HepG2 (cell line): ENCODE results near the gene YLPM1. TPM values are rescaled to one million over a fixed set of nuclear protein-coding genes. Genes with fewer than 3 reads are reported as not detected.
A peak's percentile ranks its signal among the peaks of the same experiment; 100 is the strongest.

Source experiments
- CBX1 ChIP-seq: IDR thresholded peaks from one replicate; pipeline ENCODE4 v1.6.1; 2016; ENCODE audit warnings: antibody characterized with exemption, low read depth
- GABPA ChIP-seq, 2 experiments: IDR thresholded peaks; 2 replicates each; pipeline ENCODE4 v1.6.1; 2011 to 2016; ENCODE audit warnings: low read depth in 2 of 2, low read length in 1 of 2, missing biosample characterization in 1 of 2, missing genetic modification characterization in 1 of 2
- GATA4 ChIP-seq: sonication (generic); IDR thresholded peaks from 2 replicates; pipeline ENCODE4 v1.6.1; 2016; ENCODE audit warnings: antibody characterized with exemption, low read depth, borderline replicate concordance
- HOMEZ ChIP-seq: IDR thresholded peaks from 2 replicates; pipeline ENCODE4 v1.6.1; 2016; ENCODE audit warnings: low read depth
- KDM5A ChIP-seq: fragments of 200-600 bp; sonication (generic); IDR thresholded peaks from 2 replicates; pipeline ENCODE4 v1.7.0; 2018; ENCODE audit warnings: antibody characterized with exemption, mild to moderate bottlenecking, low read length, borderline replicate concordance
- SKI ChIP-seq: fragments of 450-650 bp; IDR thresholded peaks from one replicate; pipeline ENCODE4 v1.6.1; 2018; ENCODE audit warnings: mild to moderate bottlenecking; ENCODE audit not compliant: partially characterized antibody
- SMYD3 ChIP-seq: sonication (generic); formaldehyde crosslinking; IDR thresholded peaks from 2 replicates; pipeline ENCODE4 v1.8.1; 2023; ENCODE audit warnings: mild to moderate bottlenecking, missing genetic modification reagents
- SRY ChIP-seq: sonication (generic); formaldehyde crosslinking; IDR thresholded peaks from 2 replicates; pipeline ENCODE4 v1.8.0; 2022; ENCODE audit warnings: mild to moderate bottlenecking, missing genetic modification reagents
- SUZ12 ChIP-seq: fragments of 150-350 bp; IDR thresholded peaks from 2 replicates; pipeline ENCODE4 v1.6.1; 2014; ENCODE audit warnings: low read depth, low read length
- ZBTB44 ChIP-seq: sonication (generic); formaldehyde crosslinking; IDR thresholded peaks from 2 replicates; pipeline ENCODE4 v1.4.0; 2020; ENCODE audit warnings: missing genetic modification reagents
- ZFP82 ChIP-seq: sonication (generic); formaldehyde crosslinking; IDR thresholded peaks from 2 replicates; pipeline ENCODE4 v1.5.1; 2020; ENCODE audit warnings: mild to moderate bottlenecking, missing genetic modification reagents, borderline replicate concordance
- ZKSCAN5 ChIP-seq: sonication (generic); formaldehyde crosslinking; IDR thresholded peaks from 2 replicates; pipeline ENCODE4 v1.5.1; 2020; ENCODE audit warnings: mild to moderate bottlenecking, missing genetic modification reagents
- ZNF124 ChIP-seq: sonication (generic); formaldehyde crosslinking; IDR thresholded peaks from 2 replicates; pipeline ENCODE4 v1.4.0; 2020; ENCODE audit warnings: missing genetic modification reagents
- ZNF205 ChIP-seq: IDR thresholded peaks from 2 replicates; pipeline ENCODE4 v1.6.1; 2018; ENCODE audit warnings: missing biosample characterization, missing genetic modification reagents
- ZNF264 ChIP-seq: sonication (generic); formaldehyde crosslinking; IDR thresholded peaks from 2 replicates; pipeline ENCODE4 v1.4.0; 2020; ENCODE audit warnings: missing genetic modification reagents
- ZNF317 ChIP-seq: sonication (generic); formaldehyde crosslinking; IDR thresholded peaks from 2 replicates; pipeline ENCODE4 v1.5.0; 2020; ENCODE audit warnings: mild to moderate bottlenecking, missing genetic modification reagents
- ZNF350 ChIP-seq: sonication (generic); formaldehyde crosslinking; IDR thresholded peaks from 2 replicates; pipeline ENCODE4 v1.4.0; 2020; ENCODE audit warnings: mild to moderate bottlenecking, low read depth, missing genetic modification reagents, borderline replicate concordance
- ZNF354B ChIP-seq: sonication (generic); formaldehyde crosslinking; IDR thresholded peaks from 2 replicates; pipeline ENCODE4 v1.8.0; 2022; ENCODE audit warnings: mild to moderate bottlenecking, missing genetic modification reagents
- ZNF431 ChIP-seq: sonication (generic); formaldehyde crosslinking; IDR thresholded peaks from 2 replicates; pipeline ENCODE4 v1.9.0; 2022; ENCODE audit warnings: missing genetic modification reagents, low read depth, mild to moderate bottlenecking, borderline replicate concordance
- ZNF512B ChIP-seq: sonication (generic); formaldehyde crosslinking; IDR thresholded peaks from 2 replicates; pipeline ENCODE4 v1.5.1; 2020; ENCODE audit warnings: missing genetic modification reagents, mild to moderate bottlenecking, borderline replicate concordance
- ZNF546 ChIP-seq: sonication (generic); formaldehyde crosslinking; conservative IDR thresholded peaks from 2 replicates; pipeline ENCODE4 v1.8.1; 2023; ENCODE audit warnings: mild to moderate bottlenecking, missing genetic modification reagents
- ZNF598 ChIP-seq: sonication (generic); formaldehyde crosslinking; IDR thresholded peaks from 2 replicates; pipeline ENCODE4 v1.5.1; 2020; ENCODE audit warnings: mild to moderate bottlenecking, missing genetic modification reagents, borderline replicate concordance
- ZNF619 ChIP-seq: sonication (generic); formaldehyde crosslinking; IDR thresholded peaks from 2 replicates; pipeline ENCODE4 v1.4.0; 2020; ENCODE audit warnings: mild to moderate bottlenecking, missing genetic modification reagents
- ZNF761 ChIP-seq: sonication (generic); formaldehyde crosslinking; conservative IDR thresholded peaks from 2 replicates; pipeline ENCODE4 v1.4.0; 2020; ENCODE audit warnings: mild to moderate bottlenecking, missing genetic modification reagents
- polyA plus RNA-seq, 8 experiments: library from polyadenylated mRNA; depleted of rRNA in 3 of 8; stranded (reverse) in 7 of 8; unstranded in 1 of 8; fragments of >200 nt; fragmentation: Illumina TruSeq in 4 of 8; extraction: Trizol in 4 of 8; gene quantifications; 2 replicates each; pipeline versions ENCODE4 v1.2.1 to v1.2.3, GENCODE V29; 2011 to 2016; ENCODE audit warnings: low read depth in 4 of 8, missing spikeins in 1 of 8, mixed read lengths in 1 of 8; ENCODE audit not compliant: insufficient read depth in 1 of 8
- total RNA-seq, 5 experiments: library from RNA; depleted of rRNA; stranded (reverse); fragments of >200 nt; fragmentation: Illumina TruSeq; extraction: Trizol; gene quantifications; 2 replicates each; pipeline ENCODE4 v1.2.3, GENCODE V29; 2016; ENCODE audit warnings: low read depth in 1 of 5

Gene YLPM1
- total and polyA plus RNA-seq, 2 of the 13 experiments (the other 11 are each of a cell fraction or from before 2014, with no cell fraction given), result 6.7 to 21.9 TPM

DNA sequence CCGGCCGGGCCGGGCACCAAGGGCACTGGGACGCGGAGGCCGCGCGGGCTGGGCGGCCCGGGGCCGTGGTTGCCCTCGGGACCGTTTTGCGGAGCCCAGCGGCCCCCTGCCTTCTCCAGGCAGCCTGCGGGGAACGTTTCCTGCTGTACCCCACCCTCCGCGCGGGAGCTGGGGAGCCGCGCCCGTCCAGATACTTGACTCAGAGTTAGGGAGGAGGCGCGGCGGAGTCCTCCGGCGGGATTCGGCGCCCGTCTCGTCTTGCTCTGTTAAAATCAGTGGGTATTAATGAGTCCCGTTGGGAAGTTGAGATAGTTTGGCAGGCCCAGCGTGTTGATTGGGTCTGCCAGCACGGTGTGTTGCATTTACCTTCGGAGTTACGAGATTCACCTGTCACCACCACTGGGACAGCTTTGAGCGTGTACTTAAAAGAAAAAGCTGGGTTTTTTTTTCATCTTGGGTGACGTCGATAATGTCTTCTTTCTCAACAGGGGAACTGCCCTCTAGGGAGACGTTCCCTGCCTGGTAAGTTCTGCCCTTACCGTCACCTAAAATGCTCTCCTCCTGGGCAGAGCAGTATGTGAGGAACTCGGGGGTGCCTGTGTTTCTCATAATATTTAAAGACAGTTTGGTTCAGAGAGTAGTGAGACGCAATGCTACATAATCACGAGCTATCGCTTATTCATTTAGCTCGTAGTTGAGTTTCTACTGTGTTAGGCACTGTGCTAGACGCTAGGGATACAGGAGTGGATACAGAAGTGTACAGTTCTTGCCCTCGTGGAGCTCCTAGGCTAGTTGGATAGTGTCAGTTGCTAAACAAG lies 119.2 kb downstream of the YLPM1 start (continued):
- TF ChIP-seq ZNF124 (CRISPR knock-in tag), result no peak; the same call in 1 of the 2 replicates
- TF ChIP-seq ZFP82 (CRISPR knock-in tag), result no peak
- TF ChIP-seq GATA4, result no peak
- no peak for TF ChIP-seq GABPA (IDR thresholded peaks at IDR 0.05; ENCODE audit: low read depth, low read length)
- TF ChIP-seq GABPA (CRISPR knock-in tag; IDR thresholded peaks at IDR 0.05; ENCODE audit: low read depth), result no peak
- TF ChIP-seq ZNF431 (CRISPR knock-in tag), result 0 out of 2 replicates have a peak, but pooled peaks have one; percentile 29
- TF ChIP-seq ZNF619 (CRISPR knock-in tag), result no peak
- TF ChIP-seq ZKSCAN5 (CRISPR knock-in tag), result no peak
- TF ChIP-seq KDM5A, result peak; percentile 90; the same call in 1 of the 2 replicates
- no peak for TF ChIP-seq ZNF317 (CRISPR knock-in tag)
- no peak for TF ChIP-seq SUZ12
- no peak for TF ChIP-seq ZNF354B (CRISPR knock-in tag)
- no peak for TF ChIP-seq ZNF761 (CRISPR knock-in tag)
- no peak for TF ChIP-seq SRY (CRISPR knock-in tag)
- TF ChIP-seq ZBTB44, result 0 out of 2 replicates have a peak, but pooled peaks have one; percentile 0
- TF ChIP-seq HOMEZ (CRISPR knock-in tag), result no peak
- TF ChIP-seq ZNF598 (CRISPR knock-in tag), result no peak
- no peak for TF ChIP-seq ZNF512B (CRISPR knock-in tag)
- TF ChIP-seq SMYD3, result 0 out of 2 replicates have a peak, but pooled peaks have one; percentile 45
- no peak for TF ChIP-seq ZNF350
- no peak for TF ChIP-seq ZNF205 (CRISPR knock-in tag)
- no peak for TF ChIP-seq CBX1
- TF ChIP-seq SKI, result no peak
- TF ChIP-seq ZNF546 (CRISPR knock-in tag), result peak; percentile 66; the same call in 1 of the 2 replicates
- no peak for TF ChIP-seq ZNF264 (CRISPR knock-in tag)
